Upper lobe of left lung (tissue), 4 donors: ENCODE results near the gene CHRM4.
"Not testable (repeated sequence)": the region's sequence is repeated elsewhere in the genome, so short reads cannot be mapped to it uniquely, and the experiment has no call there.

ENCODE experiments used
- CTCF ChIP-seq, 6 experiments: fragments of 450-650 bp in 4 of 6; fragments of 200-600 bp in 2 of 6; sonication (generic) in 2 of 6; IDR thresholded peaks; one replicate each; pipeline ENCODE4 v1.5.1; 2016 to 2019; ENCODE audit warnings: antibody characterized with exemption in 6 of 6
- EP300 ChIP-seq, 4 donors: sonication (generic); formaldehyde crosslinking; IDR thresholded peaks; one replicate each; pipeline ENCODE4 v1.5.1; 2017; ENCODE audit warnings: antibody characterized with exemption in 4 of 4, control low read depth in 2 of 4
- POLR2A ChIP-seq, 4 donors: fragments of 450-650 bp; IDR thresholded peaks; one replicate each; pipeline ENCODE4 v1.5.1; 2016 to 2017; ENCODE audit warnings: antibody characterized with exemption in 4 of 4, mild to moderate bottlenecking in 2 of 4
- POLR2AphosphoS5 ChIP-seq, 2 donors: sonication (generic); formaldehyde crosslinking; IDR thresholded peaks; one replicate each; pipeline ENCODE4 v1.5.1; 2017; ENCODE audit warnings: antibody characterized with exemption in 2 of 2

- not testable (repeated sequence) for TF ChIP-seq CTCF, POLR2A, EP300, POLR2AphosphoS5 (IDR thresholded peaks at IDR 0.05)
Measured at GRCh38 chr11:46372501-46372900, 19.1 kb downstream of the CHRM4 start.
